GM19351 (cell line): ENCODE measurements around the gene TBC1D22A.

Experiments
- ATAC-seq: cut with Tn5 transposase; IDR thresholded peaks from one replicate; pipeline ENCODE4 v1.9.1; 2021; ENCODE audit warnings: mild to moderate bottlenecking, moderate library complexity; ENCODE audit not compliant: unreplicated experiment

Gene TBC1D22A

DNA sequence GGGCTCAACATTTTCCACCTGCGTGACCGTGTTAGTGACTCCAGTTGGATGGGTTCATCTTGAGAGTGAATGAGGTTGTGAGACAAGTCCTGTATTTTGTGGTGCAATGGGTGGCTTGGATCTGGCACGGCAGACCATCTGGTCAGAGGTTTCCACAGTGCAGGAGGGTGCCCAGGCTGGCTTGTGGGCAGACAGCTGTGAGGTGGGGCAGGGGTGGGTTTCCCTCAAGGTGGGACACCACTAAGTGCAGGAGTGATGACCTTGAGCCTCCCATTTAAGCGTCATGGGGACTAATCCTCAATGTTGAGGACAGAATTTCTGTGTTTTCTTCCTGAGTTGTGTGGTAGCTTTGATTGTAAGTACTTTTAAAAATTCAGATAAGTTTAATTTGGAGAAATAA is 220.6 kb downstream of the TBC1D22A start:
- ATAC-seq, result no peak

DNA sequence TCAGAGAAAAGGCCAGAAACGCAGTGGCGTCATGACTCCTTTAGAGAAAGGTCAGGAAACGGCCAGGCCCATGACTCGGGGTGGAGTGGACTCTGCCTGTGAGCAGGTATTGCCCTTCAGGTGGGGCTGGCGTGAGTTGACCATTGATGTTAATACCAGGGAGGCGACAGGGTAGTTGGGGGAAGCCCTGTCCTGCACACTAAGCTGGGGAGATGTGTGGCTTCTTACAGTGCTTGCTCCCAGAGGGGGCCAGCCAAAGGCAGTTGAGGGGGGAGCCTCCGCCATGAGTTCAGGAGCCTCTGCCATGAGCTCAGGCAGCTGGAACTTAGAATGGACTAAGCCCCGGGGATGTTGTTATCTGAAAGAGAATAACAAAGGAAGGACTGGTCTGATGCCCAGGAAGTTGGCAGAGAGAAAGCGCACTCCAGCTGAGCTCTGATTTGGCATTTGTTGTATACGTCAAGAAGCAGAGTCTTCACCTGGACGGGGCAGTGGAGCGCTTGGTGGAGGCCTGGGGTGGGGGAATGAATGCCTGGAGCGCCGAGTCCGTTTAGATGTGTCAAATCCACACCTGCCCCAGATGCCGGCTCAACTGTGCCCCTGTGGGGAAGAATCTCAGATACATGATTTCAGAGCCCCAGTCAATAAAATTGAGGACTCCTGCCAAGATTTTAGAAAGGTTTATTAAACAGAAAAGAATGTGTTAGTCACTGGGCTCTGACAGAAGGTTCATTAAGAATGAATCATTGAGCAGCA is 222.5 kb downstream of the TBC1D22A start:
- ATAC-seq, result no peak

DNA sequence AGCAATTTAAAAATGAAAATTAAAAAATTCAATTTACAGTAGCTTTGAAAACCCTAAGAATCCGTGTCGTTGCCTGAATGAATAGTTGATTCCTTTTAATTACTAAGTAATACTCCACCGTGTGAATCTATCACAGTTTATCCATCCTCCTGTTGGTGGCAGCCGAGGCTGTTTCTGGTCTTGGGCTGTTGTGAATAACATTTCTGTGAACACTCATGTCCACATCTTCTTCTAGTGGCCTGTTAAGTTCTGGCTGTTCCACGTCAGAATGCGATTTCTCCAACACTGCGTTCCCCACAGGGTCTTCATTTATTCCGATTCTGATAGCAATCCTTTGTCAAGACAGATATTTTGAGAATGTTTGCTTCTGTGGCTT is 223.0 kb downstream of the TBC1D22A start:
- ATAC-seq, result no peak

DNA sequence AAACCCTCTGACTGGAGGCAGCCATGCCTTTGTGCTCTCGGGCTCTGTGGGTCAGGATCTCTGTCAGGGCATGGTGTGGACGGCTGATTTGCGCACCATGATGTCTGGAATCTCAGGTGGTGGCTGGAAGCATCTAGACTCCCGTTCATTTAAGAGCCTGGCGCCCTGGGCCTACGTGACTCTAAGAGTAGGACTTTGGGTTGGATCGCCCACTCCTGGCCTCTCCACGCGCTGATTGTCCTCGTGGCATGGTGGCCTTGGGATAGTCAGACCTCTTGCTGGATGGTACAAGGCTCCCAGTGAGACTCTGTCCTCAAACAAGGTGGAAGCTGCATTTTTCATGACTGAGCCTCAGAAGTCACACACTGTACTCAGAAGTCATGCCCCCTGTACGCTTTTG is 224.3 kb downstream of the TBC1D22A start:
- no peak for ATAC-seq

DNA sequence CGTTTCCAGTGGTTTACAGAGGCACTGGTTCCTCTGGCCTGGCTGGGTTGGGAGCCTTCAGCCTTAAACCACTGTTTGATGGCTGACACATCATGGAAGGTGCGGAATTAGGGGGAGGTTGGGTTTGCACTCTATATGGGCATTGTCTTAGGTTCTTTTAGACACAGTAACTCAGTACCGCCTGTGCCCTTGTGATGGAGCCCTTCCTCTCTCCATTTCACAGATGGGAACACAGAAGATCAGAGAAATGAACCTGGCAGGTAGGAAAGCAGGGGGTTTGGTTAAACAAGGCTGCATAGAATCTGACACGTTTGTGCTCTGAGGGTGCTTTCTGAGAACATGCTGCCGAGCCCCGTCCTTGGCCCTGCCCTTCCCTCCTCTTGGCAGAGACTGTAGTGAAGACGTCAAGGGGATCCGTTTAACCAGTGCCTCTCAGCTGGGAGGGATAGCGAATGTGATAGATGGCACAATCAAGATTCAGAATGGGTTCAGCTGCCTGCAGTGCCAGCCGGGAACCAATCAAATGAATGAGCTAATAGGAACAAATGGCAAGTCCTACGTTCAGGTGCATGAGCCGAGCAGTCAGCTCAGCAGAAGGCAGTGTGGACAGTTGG is 228.6 kb downstream of the TBC1D22A start:
- ATAC-seq, result no peak

DNA sequence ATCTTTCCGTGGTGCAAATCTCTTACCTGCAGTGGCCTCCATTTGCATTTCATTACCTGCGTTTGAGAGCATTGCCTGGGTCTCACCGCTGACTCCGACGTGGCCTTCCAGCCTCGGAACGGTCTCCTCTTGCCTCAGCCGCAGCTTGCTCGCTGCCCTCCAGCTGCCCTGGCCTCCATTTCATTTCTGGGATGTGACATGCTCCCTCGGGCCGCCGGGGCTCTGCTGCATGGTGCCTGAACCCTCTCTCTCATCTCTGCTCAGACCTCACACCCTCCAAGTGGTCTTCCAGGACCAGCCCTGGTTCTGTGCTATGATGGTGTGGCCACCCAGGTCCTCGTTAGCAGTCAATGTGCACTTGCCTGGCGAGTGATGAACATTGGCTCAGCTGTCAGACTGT is 229.2 kb downstream of the TBC1D22A start:
- no peak for ATAC-seq

DNA sequence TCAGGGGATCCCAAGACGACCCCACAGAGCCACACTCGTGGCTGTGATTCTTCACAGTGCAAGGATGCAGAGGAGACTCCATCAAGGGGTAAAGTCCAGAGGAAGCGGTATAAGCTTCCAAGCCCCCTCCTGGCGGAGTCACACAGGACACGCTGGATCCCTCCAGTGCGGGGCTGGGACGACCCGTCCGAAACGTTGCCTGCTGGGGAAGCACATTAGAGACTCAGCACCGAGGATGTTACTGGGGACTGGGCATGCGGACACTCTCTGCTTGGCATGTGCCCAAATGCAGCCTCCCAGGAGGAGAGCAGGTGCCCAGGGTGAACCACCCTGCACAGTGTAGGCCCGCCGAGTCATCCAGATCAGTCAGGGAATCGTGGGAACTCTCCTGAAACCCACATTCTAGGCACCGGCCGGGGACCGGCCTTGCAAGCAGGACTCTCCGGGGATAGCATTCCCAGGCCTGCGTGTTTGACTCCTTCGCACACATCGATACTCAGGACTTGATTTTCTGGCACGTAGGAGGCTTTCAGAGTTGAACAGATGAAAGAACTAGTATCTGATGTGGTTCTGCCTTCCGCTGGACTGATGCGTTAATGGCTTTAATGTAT is 229.8 kb downstream of the TBC1D22A start:
- no peak for ATAC-seq

DNA sequence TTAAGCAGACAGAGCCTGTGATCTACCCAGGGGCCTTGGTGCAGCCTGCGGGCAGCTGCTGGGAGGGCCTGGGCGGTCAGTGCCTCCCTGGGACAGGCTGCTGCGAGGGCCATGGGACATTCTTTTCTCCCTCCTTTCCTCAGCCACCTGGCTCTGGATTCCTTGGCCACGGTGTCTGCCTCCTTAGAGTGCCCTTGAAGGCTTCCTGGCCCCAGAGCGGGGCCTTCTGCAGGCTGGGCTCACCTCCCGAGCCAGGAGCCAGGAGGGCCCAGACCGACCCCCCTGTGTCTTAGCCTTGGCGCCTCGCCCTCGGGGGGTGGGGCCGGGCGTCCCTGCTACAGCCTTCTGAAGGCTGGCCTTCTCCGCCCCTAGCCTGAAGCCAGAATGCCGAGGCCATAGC is 231.2 kb downstream of the TBC1D22A start:
- no peak for ATAC-seq

DNA sequence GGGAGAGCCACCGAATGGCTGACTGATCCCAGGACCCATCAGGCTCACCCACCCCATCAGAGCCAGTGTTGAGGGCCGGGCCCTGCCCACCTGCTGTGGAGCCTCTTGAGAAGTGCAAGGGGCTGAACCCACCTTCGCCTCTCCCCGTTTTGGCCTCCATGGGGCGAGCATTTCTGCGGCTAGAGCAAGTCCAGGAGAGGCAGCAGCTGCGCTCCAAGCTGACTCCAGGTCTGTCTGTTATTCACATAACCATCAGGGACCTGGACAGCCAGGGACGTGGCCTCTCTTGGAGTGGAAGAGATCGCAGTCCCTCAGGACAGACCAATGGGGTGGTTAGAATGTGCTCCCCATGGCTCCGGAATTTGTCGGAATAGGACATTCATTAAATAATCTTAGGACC is 231.8 kb downstream of the TBC1D22A start:
- ATAC-seq, result no peak

DNA sequence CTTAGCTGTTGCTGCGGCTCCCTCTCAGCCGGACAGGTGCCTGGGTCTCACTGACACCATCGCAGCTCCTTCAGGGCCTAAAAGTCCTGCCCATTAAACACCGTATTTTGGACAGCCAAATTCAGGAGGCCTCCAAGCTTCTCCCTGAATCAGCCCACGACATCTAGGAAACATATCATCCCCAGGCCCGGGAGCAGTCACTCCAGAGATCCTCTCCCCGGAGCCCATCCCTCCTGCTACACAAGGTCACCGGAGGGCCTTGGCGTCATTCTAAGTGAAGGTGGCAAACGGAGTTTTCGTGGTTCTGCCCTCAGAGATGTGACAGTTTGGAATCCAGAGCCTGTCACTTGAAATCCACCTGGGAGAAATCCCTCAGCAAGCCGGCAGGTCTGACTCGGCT is 232.5 kb downstream of the TBC1D22A start:
- no peak for ATAC-seq

DNA sequence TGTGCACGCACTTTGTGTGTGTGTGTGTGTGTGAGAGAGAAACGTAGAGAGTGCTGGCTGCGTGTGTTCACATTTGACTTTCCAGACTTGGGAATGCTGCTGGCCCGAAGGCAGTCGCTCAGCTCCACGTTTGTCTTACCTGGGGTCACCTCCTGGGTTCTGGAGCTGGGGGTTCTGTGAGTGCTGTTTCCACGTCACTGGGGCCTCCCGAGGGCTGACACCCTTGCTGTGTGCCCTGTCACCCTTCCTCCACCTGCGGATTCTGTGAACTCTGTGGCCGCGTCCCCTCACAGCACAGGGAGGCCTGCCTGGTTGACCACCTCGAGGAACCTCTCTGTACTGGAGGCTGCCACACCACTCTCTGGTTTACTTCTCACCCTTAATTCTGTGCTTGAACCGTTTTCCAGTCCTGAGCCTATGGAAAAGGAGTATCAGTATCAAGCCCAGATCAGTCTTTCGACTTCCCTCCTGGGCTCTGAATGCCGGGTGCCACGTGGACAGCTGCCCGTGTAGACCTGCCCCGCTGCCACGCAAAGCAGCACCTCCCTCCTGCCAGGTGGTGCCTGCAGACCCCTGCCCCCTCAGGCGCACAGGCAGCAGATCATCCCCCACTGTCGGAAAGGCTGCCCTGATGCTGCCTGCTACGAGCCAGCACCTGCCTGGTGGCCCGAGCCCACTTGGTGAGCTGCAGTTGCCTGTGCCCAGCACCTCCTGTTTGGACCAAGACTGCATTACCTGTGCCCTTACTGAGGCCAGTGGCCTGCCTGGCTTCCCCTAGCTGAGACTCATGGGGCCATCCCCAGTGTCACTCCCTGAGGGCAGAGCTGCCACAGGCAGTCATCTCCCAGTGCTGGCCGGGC is 233.3 kb downstream of the TBC1D22A start:
- no peak for ATAC-seq

DNA sequence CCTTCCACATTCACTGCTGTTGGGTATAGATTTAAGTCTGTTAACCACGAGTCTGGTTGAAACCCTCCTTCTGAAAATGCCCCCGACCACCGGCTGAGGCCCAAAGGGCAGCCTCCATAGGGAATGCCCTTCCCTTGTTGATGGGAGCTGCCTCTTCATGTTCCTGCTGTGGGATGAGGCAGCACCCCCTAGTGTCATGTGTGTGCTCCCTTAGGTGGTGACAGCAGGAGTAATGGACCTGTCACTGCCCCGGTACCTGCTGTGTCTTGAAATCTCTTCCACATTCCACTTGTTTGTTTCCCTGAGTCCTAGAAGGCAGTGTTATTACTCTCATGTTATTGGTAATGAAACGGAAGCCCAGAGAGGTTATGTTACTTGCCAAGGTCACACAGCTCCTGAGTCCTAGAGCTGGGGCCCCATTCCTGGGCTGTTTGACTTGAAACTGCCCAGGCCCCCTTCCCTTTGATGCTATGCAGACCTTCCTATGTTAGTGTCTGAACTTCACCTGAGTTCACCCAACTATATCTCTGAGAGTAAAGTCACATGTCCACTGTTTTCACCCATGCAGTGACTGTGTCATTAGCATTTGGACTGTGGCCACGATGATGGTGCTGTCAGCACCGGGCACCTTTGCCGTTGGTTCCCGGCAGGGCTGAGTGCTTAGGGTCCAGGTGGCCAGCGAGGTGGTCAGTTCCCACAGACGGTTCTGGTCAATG is 234.3 kb downstream of the TBC1D22A start:
- no peak for ATAC-seq

DNA sequence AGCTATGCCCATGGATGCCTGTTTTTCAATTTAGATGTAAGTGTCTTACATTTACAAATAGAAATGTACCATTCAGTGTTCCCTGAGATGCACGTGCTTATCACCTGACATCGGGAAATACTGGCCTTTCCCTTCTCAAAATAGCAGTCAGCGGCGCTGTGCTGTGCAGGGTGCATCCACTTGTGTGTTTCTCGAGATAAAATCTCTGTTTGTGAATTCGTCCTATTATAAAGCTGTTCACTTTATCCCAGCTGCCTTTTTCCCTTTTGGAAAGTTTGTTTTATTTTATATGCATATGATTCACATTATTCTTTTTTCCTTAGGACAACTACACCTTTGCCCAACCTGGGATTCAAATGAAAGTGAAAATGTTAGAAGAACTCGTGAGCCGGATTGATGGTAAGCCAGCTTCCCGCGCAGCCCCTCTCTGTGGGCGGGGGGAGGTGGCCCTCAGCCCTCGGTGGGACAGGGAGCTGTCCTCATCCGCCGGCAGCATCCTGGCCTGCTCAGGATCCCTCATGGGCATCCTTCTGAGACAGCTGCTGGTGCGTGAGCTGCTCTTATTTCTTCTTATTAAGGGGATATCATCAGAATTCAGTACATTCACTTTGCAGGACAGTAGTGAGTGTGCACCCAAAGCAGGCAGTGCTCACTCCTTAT is 235.0 kb downstream of the TBC1D22A start:
- ATAC-seq, result no peak

DNA sequence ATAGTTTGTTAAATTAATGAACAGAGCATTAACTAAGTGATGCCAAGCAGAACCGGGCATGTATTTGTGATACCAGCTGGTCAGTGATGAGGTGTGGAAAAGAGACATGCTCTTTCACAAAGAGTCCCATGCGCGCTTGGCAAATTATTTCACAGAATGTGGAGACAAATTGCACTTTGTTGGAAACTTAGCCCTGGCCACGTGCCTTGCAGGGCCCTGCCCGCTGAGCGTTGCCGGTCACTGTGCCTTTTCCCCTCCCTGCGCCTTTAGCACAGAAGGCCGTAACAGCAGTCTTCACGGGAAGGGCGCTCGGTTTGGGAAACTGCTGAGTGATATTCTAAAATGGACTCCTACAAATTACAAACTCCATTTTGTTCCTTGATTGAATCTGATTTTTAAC is 235.9 kb downstream of the TBC1D22A start:
- no peak for ATAC-seq

DNA sequence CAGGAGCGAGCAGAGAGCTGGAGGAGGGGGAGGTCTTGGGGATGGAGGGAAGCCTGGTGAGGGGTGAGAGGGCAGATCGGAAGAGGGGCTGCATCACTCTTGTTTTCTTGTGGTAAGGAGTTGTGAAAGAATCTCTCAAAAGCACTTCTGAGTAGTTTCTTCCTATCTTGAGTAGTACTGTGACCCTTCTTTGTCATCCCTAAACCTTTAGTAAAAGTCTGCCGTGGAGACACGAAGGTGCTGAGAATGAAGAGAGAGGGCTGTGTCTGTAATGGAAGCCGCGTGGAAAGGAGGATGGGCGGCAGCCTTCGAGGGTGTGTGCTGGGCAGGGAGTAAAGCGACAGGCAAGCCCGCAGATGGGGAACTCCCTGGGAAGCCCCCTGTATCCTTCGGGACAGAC is 237.8 kb downstream of the TBC1D22A start:
- ATAC-seq, result no peak

DNA sequence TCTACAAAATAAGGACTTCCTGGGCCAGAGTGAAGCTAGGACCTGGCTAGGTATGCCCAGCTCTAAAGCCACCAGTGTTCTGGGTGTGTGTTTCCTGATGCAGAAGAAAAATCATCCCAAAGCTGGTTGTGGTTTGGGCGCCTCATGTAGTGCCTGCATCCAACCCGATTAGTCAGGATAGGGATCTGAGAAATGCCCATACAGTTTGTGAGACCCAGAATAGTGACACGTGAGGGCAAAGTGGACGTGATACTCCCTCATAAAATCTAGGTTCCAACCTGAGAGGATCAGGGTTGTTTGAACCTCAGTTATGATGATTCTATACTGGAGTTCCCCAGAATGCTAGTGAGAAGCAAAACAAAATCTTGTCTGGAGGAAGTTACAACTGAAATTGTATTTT is 238.4 kb downstream of the TBC1D22A start:
- no peak for ATAC-seq

DNA sequence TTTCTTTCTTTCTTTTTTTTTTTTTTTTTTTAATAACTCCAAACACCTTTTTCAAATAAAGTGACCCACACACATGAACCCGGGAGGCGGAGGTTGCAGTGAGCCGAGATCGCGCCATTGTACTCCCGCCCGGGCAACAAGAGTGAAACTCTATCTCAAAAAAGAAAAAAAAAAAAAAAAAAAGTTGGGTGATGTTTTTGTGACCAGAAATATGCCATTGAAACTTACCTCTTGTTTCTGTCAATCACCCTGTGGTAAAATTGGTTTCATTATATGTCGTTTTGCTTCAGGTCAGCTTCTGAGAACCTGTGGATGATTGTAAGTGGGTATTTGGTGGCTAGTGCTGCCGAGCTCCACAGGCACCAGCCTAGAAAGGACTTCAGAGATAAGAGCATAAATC is 238.8 kb downstream of the TBC1D22A start:
- no peak for ATAC-seq

DNA sequence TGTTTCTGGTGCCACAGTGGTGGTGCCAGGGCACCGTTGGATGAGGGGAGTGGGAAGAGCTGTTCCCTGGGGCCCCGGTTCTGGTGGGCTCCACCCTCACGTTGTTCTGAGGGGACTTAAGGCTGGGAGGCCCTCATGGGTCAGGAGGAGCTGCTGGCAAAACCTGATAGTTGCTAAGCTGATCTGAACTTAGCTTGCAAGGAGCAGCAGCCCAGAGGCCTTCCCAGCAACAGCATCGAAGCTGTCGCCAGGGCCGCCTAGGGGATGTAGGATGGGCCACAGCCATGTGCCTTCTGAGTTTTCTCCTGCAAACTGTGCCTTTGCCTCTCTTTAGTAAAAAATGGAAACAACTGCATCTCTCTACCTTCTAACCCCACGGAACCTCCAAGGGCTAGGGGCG is 240.2 kb downstream of the TBC1D22A start:
- no peak for ATAC-seq

DNA sequence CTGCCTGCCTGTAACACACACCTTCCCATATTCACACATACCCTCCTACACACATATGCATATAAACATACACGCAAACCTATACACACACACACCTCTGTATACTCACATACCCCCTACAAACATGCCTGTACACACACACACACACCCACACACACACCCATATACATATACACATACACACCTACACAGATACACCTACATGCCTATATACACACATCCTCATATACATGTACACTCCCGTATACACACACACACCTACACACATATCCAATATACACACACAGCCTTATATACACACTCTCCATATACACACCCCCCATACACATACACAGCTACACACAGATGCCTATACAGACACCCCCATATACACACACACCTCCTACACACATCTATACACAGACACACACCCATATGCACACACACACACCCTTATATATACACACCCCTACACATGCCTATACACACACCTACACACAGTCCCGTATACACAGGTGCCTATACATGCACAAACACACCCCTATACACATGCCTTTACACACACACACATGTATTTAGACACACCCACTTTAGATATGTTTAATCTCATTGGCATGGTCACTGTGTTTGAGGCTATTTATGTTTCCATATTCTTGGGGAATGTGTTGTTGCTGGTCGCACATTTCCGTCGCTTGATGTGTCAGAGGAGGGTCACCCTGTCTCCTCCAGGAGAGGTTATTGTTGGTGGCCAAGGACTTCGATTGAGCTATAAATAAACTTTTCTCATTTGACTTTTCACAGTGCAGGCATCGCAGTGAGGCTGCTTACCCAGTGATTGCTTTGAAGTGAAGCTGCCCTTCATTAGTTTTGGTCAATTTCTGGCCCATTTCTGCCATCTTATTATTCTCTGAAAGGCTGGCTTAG is 243.3 kb downstream of the TBC1D22A start:
- no peak for ATAC-seq
